HTR-8/SVneo (cell line): ENCODE data around the gene DNMT3A.
"Not testable (repeated sequence)": the region's sequence is repeated elsewhere in the genome, so short reads cannot be mapped to it uniquely, and the experiment has no call there.

Experiments
- DNase-seq: peaks from one replicate; pipeline ENCODE4 v3.0.0; 2011; ENCODE audit warnings: low spot score, mixed read lengths; ENCODE audit not compliant: insufficient read length
- FAIRE-seq: peaks from 2 replicates; lab custom pipeline; 2011; peaks lifted over from hg19 to GRCh38; lab: Jason Lieb, UNC

Gene DNMT3A

DNA sequence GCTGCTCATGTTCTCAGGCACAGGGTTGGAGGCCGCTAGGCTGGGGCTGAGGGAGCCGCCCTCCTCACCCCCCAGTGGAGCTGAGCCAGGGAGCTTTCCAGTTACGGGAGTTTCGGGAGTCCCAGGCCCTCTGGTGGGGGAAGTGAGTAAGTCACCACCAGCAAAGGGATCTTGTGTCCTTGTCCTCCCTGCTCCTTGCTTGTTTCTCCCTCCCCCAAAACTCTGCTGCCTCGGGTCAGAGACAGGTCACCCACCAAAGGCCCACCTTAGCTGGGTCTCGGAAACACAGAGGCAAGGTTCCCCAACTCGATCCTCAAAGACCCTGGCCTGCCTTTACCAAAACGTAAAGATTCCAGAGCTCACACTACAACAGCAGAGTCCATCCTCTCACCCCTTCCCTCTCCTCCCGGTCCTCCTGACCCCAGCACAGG, 112.9 kb downstream of the DNMT3A start:
- DNase-seq (peak; percentile 94), FAIRE-seq (peak; percentile 20)

DNA sequence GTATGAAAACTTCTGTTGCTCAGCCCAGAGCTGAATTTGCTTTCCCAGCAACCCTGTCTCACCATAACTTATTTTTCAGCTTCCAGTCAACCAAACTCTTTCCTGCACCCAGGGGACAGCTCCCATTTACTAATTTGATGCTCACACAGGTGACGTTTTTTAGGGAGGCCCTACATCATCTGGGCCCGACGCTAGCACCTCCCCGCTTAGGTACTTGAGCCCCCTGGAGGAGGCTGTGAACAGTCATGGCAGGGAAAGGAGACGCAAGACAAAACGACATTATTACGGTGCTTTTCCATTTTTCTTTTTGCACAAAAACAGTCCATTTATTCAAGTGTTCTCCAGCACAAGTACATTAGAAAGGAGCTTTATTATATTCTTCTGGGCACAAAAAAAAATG, 114.1 kb downstream of the DNMT3A start:
- DNase-seq (no peak), FAIRE-seq (no peak)

DNA sequence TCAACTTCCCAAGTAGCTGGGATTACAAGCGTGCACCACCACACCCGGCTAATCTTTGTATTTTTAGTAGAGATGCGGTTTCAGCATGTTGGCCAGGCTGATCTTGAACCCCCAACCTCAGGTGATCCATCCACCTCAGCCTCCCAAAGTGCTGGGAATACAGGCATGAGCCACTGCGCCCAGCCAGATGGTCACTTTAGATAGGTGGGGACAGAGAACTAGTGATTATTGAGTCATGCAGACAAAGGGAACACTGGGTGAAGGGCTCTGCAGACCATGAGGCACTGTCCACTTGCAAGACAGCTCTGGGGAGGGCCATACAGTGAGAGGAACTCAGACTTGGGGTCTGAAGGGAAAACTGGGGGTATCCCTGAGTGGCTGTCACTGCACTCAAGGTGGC, 114.9 kb downstream of the DNMT3A start:
- DNase-seq (no peak), FAIRE-seq (no peak)

DNA sequence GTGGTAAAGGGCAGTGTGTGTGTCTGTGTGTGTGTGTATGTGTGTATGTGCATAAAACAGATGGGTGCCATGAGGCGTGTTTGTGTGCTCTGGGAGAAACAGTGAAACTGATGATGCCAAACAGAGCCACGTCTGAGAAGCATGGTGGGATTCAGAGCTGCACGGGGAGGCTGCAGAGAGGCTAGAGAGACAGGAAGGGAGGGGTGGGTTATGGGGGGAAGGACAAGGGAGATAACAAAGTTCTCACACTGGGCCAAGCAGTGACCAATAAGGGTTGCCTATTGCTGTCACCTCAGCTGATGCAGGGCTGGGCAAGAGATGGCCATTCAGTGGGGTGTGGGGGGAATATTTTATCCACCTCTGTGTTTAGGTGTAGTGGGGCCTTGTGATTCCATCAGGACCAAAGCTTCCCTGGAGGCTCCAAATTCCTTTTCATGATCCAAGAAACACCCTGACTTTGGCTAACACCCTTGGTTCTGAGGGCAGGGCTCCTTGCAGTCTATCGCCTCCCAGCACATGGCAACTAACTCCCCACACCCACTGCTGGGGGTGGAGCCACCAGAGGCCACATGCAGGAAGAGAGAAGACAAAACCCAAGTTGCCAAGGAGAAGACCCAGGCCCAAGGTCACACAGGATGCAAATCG, 119.1 kb downstream of the DNMT3A start:
- no peak for DNase-seq
- FAIRE-seq = no peak

DNA sequence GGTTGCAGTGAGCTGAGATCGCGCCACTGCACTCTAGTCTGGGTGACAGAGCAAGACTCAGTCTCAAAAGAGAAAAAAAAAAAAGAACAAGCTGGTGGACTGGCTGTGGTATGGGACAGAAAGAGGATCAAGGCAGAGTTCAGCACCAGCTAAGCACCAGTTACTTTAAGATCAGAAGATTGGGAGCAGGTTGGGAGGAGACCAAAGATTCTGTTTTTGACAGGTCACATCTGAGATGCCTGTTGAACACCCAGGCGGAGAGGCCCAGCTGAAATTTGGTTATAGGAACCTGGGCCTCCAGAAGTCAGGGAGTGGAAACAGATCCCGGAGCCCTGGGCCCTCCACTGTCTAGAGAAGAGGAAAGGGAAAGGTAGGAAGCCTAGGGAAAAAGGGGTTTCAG, 120.1 kb downstream of the DNMT3A start:
- DNase-seq = no peak
- no peak for FAIRE-seq

DNA sequence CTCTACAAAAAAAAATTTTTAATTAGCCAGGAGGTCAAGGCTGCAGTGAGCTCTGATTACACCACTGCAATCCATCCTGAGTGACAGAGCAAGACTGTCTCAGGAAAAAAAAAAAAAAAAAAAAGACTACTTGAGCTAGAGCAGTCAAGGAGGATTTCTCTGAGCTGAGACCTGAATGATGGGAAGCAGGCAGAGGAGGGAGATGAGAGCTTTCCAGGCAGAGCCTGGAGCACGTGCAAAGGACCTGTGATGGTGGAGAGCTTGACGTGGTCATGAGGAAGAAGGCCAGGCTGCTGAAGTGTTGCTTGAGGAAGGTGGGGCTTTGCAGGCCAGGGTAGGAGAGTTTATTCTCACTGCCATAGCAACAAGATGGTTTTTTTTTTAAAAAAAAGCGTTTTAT, 121.4 kb downstream of the DNMT3A start:
- no peak for DNase-seq
- FAIRE-seq = no peak

DNA sequence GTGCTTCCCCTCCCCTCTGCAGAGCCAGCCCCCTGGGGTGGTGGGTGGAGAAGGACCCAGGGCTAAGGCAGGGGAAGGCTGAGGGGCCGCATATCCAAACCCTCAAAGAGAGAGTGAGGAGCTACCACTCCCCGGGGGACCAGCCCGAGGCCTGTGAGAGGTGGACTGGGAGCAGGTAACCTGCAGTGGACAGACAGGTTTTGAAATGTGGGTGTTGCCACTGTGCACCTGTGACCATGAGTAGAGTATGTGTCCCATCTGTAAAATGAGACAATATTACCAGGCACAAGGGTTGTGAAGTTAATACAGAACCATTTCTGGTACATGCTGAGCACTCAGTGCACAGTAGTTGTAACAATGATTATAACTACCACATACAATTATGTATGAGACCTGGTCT, 122.1 kb downstream of the DNMT3A start:
- DNase-seq = no peak
- FAIRE-seq = no peak

DNA sequence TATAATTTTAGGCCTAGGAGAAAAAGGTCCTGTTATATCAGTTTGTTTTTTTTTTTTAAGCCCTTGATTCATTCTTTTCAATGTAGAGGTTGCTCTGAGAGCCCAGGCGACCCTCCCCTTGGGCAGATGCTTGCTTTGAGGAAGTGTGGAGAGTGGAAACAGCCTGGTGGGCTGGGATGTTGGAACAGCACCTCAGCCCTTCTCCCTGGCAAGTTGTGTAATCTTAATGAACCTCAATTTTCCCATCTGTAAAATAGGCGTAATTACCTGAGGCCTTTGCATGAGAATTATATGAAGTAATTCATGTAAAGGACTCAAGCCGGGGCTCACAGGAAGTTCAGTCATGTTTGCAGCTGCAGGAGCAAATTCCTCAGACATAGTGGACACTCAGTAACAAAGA, 123.6 kb downstream of the DNMT3A start:
- FAIRE-seq (no peak), DNase-seq (no peak)

DNA sequence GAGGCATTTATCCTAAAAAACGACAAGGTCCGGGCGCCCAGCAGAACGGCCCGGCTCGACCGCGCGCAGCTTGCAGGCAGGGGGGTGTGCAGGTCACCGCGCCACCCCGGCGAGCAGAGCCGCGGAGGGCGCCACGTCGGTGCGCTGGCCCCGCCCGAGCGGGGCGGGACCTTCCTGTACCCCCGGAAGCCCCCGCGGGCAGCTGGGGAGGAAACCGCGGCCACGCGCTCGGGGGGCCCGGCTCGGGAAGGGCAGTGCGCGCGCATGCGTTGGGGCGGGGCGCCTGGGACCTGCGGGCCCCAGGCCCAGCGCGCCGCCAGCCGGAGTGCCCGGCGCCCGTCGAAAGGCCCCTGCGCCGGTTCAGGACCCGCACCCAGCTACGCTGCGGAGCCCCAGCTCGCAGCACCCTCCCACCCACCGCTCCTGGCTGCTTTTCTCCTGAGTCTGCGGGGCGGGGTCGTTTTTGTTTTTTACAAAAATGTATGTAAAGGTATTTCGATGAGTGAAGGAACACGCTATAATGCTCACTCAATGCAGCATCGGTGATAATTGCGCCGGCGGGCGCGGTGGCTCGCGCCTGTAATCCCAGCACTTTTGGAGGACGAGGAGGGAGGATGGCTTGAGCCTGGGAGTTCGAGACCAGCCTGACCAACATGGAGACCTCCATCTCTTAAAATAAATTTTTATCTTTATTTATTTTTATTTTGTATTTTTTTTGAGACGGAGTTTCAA, 125.6 kb downstream of the DNMT3A start:
- no peak for DNase-seq
- FAIRE-seq = no peak

DNA sequence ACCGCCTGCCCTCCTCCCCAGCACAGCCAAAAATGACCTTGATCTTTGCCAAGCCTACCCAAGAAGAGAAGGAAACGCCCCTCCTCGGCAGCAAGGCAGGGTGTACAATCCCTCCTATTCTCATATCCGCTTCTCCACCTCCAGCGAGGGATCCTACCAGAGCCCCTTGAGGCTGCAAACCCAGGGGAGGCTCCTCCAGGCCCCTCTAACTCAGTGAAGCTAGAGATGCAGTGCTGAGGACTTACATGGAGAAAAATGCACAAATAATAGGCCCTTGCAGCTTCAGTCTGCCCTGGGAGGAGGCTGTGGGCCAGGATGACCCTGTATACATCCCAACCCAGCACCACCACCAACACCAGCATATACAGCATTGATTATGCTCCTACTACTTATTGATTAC, 126.5 kb downstream of the DNMT3A start:
- DNase-seq (no peak), FAIRE-seq (no peak)

DNA sequence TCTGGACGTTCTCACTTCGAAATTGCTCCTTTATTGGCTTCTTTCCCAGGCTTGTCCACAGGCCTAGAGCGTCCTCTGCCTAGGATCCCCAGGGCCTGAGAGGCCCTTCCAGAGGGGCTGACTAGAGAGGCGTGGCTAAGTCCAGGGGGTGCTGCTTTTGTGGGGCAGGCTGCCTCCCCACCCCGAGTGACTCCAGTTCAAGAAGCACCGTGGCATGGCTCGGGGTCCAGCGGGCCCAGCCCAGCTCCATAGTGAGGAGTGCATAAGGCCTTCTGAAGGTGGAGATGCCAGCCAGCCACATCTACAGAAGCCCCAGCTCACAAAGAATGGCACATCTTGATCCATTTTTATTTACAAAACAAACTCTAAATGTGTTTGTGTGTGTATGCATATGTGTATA, 128.5 kb downstream of the DNMT3A start:
- no peak for FAIRE-seq
- DNase-seq = no peak

DNA sequence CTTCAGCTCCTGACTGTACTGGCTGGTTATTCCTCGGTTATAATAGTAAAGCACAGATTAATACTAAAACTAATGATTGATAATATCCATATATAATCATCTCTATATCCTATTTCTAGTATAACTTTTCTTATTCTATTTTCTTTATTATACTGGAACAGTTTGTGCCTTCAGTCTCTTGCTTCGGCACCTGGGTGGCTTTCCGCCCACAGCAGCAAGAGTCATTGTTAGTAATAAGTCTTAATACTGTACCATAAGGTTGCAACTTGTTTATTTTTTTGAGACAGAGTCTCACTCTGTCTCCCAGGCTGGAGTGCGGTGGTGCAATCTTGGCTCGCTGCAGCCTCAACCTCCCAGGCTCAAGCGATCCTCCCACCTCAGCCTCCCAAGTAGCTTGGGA, 130.8 kb downstream of the DNMT3A start:
- not testable (repeated sequence) for FAIRE-seq, DNase-seq

DNA sequence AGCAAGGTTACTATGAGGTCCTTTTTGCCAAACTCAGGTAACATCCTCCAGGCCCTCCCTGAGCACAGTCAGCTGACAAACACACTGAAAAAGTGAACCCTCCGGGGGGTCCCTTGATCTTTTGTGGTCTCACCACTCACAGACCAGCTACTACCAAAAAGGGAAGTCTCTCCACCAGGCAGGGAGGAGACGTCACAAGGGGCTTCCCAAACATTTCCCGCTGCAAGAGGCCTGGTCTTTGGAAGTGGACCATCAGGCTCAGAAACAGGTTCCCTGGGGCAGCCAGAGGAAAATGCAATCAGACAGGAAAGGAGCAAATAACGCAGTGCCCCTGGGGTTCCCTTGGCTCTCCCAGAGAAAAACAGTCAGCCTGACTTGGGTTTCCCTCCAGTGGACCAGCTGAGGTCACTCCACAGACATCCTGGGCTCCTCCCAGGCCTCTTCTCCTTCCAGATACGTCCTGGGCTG, 134.6 kb downstream of the DNMT3A start:
- FAIRE-seq = no peak
- no peak for DNase-seq

DNA sequence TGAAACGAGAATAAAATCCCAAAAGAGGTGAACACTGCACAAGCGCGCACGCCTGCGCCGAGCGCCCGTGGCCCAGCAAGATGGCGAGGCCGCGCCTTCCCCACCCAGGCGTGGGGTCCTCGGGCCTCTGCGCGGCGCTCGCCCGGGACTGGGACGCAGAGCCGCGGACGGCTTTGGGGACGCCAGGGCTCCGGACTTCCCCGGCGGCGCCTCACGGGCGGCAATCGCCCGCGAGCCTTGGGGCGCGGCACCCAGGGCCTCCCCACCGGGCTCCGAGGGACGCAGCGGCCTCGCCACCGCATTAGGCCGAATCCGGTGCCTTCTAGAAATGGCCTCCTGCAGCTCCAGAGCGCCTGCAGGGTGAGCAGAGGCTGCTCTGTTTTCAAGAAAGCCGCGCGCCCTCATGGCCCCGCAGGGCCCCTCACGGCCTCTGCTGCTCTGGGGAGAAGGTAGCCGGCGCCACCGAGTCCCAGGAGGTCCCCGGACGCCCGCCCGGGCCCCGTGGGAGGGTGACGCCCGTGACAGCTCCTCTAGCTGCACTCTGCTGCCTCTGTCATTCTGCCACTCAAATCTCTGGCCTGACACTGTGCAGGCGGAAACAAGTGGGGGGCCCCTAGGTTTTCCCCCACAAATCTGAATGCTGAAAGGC, 137.4 kb downstream of the DNMT3A start:
- DNase-seq = no peak
- no peak for FAIRE-seq

DNA sequence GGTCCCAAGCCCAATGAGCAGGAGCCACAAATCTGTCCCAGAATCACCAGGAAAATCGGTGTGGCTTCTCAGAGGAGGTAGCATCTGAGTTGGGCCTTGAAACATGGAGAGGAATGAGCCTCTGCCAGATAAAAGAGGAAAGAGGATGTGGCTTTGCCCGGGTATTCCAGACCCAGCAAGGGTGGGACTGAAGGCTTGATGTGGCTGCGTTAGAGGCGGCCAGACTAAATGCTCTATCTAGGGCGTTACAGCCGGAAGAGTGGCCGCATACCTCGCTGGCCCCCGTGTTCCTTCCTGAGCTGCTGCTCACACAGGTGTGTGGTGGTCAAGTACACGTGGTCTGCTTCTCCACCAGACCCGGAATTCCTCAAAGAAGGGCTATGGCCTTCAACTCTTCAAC, 139.4 kb downstream of the DNMT3A start:
- DNase-seq (no peak), FAIRE-seq (no peak)

DNA sequence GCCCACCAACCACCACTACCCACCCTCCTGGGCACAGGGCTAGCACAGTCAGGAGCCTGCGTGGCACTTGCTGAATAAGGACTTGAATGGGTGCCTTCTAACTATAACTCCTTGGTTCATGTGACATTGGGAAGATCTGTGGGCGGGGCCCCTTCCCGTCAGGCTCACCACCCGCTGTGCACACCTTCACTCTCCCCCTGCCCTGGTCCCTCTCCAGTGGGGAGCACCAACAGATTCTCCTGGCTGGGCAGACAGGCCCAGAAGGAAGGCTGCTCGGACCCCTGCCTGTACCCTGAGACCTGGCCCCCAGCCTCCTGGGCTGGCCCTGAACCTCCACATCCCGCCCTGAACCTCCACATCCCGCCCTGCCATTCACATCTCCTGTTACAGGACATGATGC, 139.9 kb downstream of the DNMT3A start:
- FAIRE-seq = no peak

DNA sequence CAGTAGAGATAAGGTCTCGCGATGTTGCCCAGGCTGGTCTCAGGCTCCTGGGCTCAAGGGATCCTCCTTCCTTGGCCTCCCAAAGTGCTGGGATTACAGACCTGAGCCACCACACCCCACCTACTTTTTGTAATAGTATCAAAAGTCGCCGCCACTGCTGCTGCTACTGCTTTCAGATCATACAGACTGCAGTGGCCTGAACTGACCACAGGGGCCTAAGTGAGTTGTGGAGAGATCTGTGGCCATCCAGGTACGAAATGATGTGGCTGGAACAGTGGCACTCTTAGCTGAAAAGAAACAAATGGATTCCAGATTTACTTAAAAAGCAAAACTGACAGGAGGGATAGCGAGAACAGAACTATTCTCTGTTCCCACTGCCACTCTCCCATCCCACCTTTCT, 140.5 kb downstream of the DNMT3A start:
- FAIRE-seq (no peak), DNase-seq (peak; percentile 35)

More for the DNA sequence above, 139.9 kb downstream of the DNMT3A start:
- DNase-seq = no peak

DNA sequence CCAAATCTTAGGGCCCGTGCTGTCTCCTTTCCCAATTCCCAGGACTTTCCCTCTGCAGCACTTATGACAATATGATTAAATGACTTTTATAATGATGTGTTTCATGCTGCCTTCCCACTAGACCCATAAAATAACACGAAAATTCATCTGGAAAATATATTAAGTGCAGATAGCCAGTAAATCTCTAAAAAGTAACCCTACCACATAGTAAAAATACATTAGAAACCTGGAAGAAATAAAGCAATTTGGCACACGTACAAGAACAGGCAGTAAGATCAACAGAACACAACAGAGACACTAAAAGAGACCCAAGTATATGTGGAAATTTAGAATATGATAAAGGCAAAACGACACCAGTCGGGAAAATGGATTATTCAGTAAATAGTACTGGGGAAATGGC, 143.1 kb downstream of the DNMT3A start:
- FAIRE-seq (no peak), DNase-seq (no peak)

DNA sequence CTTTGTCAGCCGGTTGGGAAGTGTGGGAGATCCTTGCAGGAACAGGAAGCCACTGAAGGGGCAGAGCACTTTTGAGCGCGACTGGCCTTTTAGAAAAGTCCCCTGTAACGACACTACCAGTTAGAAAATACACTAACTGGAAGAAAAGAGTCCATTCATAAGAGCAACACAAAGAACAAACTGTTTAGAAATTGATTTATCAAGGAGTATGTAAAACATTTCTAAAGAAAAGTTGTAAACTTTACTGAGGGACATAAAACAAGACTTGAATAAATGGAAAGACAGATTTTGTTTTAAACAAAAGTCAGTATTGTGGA, 143.6 kb downstream of the DNMT3A start:
- no peak for FAIRE-seq
- no peak for DNase-seq

DNA sequence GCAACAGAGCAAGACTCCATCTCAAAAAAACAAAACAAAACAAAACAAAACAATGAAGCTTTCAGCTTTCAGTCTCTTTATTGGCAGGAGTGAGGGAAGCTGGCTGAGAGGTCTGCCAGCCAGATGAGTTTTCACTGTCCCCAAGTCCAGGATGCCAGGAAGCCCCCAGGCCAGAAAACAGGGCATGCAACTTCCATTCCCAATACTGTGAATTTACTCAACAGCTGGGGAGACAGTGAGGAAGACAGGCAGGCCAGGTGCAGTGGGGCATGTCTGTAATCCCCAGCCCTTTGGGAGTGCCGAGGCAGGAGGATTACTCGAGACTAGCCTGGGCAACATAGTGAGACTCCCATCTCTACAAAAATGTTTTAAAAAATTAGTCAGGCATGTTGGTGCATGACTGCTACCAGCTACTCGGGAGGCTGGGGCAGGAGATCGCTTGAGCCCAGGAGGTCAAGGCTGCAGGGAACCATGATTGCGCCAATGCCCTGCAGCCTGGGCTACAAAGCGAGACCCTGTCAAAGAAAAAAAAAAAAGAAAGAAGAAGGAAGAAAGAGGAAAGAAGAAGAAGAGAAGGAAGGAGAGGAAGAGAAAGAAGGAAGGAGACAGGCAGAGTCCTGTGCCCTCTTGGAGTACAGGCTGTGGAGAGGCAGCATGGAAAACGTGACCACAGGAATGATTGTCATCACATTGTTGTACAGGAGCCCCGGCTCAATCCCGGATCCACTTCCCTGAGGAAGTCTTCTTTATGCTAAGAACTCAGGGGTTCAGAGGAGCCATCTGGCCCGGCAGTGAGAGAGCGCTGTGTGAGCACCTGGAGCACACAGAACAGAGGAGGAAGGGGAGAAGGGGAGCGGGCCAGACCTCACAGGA, 144.2 kb downstream of the DNMT3A start:
- DNase-seq (no peak), FAIRE-seq (no peak)
